GM21526 (cell line): Measurements from ENCODE around the gene GAGE10.
"Not testable (repeated sequence)": the region's sequence is repeated elsewhere in the genome, so short reads cannot be mapped to it uniquely, and the experiment has no call there.

Experiments
- ATAC-seq: cut with Tn5 transposase; IDR thresholded peaks from one replicate; pipeline ENCODE4 v1.9.1; 2021; ENCODE audit warnings: moderate library complexity; ENCODE audit not compliant: unreplicated experiment, low FRiP score

GAGE10 gene

GRCh38 chrX:49273181-49273727 lies 30.2 kb upstream of the GAGE10 start:
- no peak for ATAC-seq

DNA sequence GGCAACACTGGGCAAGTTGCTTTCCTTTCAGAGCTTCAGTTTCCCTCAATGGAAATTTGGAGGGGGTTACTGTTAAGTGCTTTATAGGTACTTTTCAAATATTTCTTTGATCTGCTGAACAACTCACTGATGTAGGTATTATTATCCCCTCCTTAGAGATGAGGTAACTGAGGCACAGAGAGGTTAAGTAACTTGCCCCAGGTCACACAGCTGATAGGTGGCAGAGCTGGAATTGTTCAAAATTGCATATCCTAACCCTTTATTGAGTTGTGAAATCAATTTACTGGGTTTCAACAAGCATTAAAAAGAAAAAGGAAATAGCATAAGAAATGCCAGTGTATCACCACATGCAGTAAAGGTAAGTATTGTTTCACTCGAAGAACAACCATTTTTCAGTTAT lies 27.2 kb upstream of the GAGE10 start:
- no peak for ATAC-seq

DNA sequence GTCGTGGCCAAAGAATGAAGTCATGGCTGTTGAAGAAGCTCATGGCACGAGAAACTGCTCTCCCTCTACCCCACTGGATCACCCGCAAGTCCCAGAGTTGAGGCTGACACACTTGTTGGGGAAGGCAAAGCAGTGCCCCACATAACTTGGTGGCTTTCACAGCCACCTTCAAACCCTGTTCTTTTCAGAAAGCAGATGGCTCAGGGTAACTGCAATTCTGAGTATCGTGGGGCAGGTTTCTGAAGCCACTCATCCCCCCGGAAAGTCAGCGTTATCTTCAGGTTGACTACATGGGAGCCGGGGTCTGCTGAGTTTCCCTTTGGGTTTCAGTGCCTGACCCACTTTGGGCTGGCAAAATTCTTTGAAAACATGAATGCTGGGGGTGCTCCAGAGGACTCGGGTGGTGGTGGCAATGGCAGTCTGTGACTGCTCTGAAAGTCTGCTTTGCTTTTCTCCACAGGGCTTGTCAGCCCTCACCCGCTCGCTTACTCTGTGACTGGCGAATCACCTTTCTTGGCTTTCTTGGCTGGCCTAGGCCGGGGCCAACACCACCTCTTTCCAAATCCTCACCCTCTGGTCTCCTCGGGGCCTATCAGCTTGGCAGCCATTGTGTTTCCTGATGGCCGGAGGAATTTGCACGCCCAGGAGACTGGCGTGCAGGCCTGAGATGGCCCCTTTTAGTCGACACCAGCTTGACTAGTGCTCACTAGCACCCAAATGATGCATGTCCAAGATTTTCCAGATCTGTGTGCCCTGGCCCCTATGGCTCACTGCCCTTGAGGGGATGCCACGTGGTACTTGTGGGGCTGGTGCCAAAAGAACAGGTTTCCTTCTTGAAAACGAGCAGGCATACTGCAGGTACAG lies 26.5 kb upstream of the GAGE10 start:
- ATAC-seq = no peak

DNA sequence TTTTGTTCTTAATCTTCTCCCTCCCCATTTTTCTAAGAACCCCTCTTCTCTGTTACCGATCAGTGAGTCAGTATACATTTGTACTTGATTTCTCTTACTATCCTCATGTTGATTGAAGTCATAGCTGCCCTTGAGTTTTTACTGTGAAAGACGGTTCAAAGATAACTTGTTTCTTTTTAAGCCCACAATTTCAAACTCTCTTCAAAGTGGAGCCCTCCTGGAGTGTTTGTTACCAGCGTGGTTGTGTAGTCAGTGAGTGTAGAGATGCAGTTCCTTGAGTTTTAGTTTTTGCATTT lies 26.0 kb upstream of the GAGE10 start:
- ATAC-seq = no peak

DNA sequence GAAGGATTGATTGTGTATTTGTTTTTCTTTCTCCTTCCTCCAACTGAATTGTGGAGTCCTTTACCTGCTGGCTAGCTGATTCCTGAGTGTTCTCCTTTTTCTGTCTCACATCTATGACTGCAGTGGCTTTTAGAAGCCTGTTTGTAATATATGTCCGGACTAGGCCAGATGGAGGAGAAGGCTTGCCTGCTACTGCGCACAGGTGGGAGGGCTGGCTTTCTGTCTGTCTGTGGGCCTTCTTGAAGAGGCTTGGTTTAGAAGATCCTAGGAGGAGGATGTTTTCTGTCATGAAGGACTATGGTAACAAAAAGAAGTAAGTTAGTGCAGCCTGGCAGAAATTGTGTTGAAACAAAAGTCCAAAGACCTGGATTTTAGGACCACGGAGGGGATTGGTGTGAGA lies 25.4 kb upstream of the GAGE10 start:
- no peak for ATAC-seq

GRCh38 chrX:49282647-49283011 lies 20.8 kb upstream of the GAGE10 start:
- no peak for ATAC-seq

DNA sequence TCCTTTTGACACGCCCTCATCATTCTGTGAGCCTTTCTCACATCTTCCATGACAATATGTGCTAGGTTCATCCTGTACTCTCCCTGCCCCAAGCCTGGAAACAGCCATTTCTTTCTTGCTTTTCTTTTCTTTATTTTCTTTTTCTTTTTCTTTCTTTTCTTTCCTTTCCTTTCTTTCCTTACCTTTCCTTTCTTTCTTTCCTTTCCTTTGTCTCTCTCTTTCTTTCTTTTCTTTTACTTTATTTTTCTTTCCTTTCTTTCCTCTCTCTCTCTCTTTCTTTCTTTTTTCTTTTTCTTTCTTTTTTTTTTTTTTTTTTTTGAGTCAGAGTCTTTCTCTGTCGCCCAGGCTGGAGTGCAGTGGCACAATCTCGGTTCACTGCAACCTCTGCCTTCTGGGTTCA lies 19.2 kb upstream of the GAGE10 start:
- ATAC-seq = no peak

- ATAC-seq = no peak
Measured at GRCh38 chrX:49286136-49286535, 17.3 kb upstream of the GAGE10 start.

DNA sequence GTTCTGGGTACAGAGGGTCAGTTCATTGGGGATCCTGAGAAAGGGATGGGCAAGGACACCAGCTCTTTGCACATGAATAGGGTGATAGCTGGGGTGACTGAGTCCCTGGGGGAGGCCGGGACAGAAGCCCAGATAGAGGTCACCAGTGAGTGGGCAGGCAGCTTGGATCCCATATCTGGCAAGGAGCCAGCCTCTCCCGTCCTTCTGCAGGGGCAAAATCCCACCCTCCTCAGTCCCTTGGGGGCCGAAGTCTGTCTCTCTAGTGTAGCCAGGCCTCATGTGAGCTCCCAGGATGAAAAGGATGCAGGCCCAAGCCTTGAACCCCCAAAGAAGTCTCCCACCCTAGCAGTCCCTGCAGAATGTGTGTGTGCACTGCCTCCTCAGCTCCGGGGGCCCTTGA lies 16.9 kb upstream of the GAGE10 start:
- ATAC-seq = no peak

DNA sequence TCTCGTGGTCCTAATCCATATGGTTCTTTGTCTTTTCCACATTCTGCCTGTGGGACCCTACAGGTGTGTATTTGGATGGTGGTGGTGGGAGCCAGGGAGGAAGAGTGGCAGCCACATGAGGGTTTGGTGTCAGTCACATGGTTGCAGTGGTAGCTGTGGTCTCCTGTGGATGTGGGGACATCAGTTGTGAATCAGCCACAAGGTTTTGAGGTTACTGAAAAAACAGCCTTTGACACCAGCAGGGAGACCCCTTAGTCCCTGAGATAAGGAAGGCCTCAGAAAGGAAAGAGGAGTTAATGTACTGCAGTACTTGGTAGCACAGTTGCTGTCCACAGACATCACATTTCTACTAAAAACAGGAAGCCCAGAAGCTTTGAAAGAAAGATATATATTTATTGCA lies 15.8 kb upstream of the GAGE10 start:
- no peak for ATAC-seq

DNA sequence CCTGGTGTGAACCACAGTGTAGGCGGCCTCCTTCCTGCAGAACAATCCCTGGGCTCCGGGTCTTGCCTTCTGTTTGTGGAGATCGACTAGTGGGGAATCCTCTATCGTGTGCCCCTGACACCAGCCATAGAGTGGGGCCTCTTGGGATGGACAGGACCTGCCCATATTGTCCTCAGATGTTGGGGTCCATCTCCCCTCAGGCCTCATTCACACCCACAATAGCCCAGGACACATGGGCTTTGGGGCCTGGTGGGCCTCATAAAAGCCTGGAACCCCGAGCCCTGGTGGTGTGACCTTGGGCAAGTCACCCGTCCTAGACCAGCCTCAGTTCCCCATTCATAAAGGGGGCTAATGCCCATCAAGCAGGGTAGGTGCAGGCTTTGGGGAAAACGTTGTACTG lies 13.2 kb upstream of the GAGE10 start:
- no peak for ATAC-seq

DNA sequence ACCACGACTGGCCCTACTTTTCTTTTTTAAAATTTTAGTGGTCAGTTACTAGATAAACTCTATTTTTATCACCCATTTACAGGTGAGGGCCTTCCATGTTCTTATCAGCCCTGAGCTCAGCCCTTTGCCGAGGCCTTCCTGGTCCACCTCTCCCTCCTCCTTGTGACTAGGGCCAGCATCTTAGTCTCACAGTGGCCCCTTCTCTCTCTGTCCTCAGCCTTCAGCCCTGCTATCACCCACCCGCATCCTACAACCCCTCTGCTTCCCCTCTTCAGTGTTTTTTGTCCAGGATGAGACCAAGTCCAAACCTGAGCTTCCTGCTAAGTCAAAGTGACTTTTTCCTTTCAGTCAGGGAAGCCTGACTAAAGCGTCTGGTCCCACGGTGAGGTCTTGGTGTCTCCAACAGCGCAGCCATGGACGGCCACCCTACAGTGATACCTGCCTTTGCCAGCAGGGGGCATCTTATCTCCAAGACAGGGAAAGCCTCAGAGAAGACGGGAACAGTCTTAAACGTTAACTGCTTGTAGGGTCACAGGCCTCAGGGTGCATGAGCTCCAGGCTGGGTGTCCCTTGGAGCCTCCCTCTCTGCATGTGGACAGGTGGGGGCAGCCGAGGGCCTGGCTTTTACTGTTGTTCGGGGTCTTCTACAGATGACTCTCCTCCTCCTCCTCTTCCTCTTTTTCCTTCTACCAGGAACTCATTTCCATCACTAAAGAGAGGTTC lies 11.7 kb upstream of the GAGE10 start:
- no peak for ATAC-seq

- ATAC-seq = no peak
Measured at GRCh38 chrX:49292400-49293362, 10.8 kb upstream of the GAGE10 start.

GRCh38 chrX:49299293-49299692 lies 4.2 kb upstream of the GAGE10 start:
- ATAC-seq = not testable (repeated sequence)

DNA sequence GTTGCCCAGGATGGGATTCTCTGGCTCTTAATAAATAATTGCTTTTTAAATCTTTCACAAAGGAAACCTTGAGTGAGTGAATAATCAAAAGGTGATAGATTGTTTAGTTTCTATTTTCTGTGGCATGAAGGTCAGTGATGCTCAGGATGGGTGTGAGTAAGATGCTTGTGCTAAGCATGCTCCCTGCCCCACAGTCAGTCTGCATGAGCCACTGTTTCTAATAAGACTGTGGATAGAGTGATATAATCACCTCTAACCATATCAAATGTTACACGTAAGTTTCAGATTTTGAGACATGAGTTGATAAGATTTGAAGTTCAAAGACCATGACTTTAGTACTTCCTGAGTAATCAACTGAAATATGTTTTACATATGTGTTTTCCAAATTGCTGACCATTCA lies 2.7 kb upstream of the GAGE10 start:
- no peak for ATAC-seq

GRCh38 chrX:49307775-49308174 lies 4.3 kb downstream of the GAGE10 start:
- not testable (repeated sequence) for ATAC-seq

DNA sequence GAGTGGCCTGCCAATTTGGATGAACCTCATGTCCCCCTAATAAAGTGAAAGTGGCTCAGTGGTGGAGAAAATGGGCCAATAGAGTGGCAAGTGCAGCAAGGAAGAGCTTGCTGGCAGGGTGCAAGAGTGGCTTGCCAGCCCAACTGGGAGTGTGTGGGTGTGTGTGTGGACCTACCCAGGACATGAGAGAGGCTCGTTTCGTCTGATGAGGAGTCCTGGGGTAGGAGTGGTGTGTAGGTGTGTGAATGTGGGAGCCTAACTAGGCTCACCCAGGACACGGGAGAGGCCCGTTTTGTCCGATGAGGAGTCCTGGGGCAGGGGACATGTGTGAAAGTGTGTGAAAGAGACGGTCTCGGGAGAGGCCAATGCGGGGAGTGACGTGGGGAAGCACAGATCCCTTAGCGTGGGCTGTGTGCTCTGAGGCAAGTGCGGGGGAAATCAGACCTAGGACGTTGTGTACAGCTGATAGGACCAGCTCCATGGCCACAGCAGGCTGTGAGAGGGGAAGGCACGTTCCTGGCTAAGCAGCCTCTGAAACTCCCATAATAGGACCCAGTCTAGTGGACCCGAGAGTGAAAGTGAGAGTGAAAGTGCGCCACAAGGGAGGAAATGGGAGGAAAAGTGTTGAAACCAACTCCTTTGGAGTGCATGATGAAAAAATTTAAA lies 5.3 kb downstream of the GAGE10 start:
- ATAC-seq = no peak

GRCh38 chrX:49309401-49309981 lies 6.0 kb downstream of the GAGE10 start:
- ATAC-seq = no peak

- ATAC-seq = no peak
Measured at GRCh38 chrX:49310371-49310770, 6.9 kb downstream of the GAGE10 start.

GRCh38 chrX:49312176-49312575 lies 8.7 kb downstream of the GAGE10 start:
- no peak for ATAC-seq
